Ectodermal cell (in vitro differentiated cells): ENCODE measurements around the gene PCDHGA4.
"Not testable (repeated sequence)": the region's sequence is repeated elsewhere in the genome, so short reads cannot be mapped to it uniquely, and the experiment has no call there.

ENCODE experiments used
- H3K27ac ChIP-seq: 2 replicates; pipeline ENCODE4 v1.7.0; 2013; ENCODE audit warnings: mild to moderate bottlenecking, low read depth, low read length; ENCODE audit not compliant: insufficient read depth, poor library complexity, severe bottlenecking
- H3K27me3 ChIP-seq: 2 replicates; pipeline ENCODE4 v1.7.0; 2013; ENCODE audit warnings: mild to moderate bottlenecking, low read length; ENCODE audit not compliant: insufficient read depth, control insufficient read depth, poor library complexity, severe bottlenecking
- H3K36me3 ChIP-seq: one replicate; pipeline ENCODE4 v1.7.0; 2013; ENCODE audit warnings: low read length; ENCODE audit not compliant: control insufficient read depth, insufficient read depth
- H3K4me1 ChIP-seq: one replicate; pipeline ENCODE4 v1.7.0; 2013; ENCODE audit warnings: low read length; ENCODE audit not compliant: control insufficient read depth, insufficient read depth
- H3K4me3 ChIP-seq: 2 replicates; pipeline ENCODE4 v1.7.0; 2013; ENCODE audit warnings: low read depth, low read length, control low read depth; ENCODE audit not compliant: insufficient read depth
- H3K9me3 ChIP-seq: 2 replicates; pipeline ENCODE4 v1.7.0; 2013; ENCODE audit warnings: mild to moderate bottlenecking, low read length, moderate library complexity; ENCODE audit not compliant: control insufficient read depth
- WGBS, 2 experiments: methylation state at CpG; one replicate each; pipeline ENCODE4 v1.1.7; 2013; ENCODE audit warnings: missing lambda C conversion rate in 2 of 2; 5-methylcytosine and 5-hydroxymethylcytosine counted together

PCDHGA4 gene

DNA sequence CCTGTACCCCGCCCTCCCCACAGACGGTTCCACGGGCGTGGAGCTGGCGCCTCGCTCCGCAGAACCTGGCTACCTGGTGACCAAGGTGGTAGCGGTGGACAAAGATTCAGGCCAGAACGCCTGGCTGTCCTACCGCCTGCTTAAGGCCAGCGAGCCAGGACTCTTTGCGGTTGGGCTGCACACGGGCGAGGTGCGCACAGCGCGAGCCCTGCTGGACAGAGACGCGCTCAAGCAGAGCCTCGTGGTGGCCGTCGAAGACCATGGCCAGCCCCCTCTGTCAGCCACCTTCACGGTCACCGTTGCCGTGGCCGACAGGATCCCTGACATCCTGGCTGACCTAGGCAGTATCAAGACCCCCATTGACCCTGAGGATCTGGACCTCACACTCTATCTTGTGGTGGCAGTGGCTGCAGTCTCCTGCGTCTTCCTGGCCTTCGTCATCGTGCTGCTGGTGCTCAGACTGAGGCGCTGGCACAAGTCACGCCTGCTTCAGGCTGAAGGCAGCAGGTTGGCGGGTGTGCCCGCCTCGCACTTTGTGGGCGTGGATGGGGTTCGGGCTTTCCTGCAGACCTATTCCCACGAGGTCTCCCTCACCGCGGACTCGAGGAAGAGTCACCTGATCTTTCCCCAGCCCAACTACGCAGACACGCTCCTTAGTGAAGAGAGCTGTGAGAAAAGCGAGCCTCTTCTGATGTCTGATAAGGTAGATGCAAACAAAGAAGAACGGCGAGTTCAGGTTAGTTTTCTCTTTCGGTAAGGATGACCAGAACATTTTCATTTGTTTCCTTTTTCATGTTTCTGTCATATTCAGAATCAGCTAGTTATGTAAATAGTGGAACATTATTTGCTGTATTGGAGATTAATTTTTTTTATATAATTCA is 11.4 kb downstream of the PCDHGA4 start:
- 95% methylated on average over 46 of the region's 46 CpGs for WGBS, 2 experiments
- no peak overlapping the region for H3K27ac ChIP-seq
- H3K27me3 ChIP-seq = no peaks in the 10 kb centered on the region
- peaks cover 2% of the 10 kb centered on the region for H3K9me3 ChIP-seq
- H3K36me3 ChIP-seq = peaks cover 4% of the 10 kb centered on the region
- no peaks in the 10 kb centered on the region for H3K4me1 ChIP-seq
- no peak overlapping the region for H3K4me3 ChIP-seq

DNA sequence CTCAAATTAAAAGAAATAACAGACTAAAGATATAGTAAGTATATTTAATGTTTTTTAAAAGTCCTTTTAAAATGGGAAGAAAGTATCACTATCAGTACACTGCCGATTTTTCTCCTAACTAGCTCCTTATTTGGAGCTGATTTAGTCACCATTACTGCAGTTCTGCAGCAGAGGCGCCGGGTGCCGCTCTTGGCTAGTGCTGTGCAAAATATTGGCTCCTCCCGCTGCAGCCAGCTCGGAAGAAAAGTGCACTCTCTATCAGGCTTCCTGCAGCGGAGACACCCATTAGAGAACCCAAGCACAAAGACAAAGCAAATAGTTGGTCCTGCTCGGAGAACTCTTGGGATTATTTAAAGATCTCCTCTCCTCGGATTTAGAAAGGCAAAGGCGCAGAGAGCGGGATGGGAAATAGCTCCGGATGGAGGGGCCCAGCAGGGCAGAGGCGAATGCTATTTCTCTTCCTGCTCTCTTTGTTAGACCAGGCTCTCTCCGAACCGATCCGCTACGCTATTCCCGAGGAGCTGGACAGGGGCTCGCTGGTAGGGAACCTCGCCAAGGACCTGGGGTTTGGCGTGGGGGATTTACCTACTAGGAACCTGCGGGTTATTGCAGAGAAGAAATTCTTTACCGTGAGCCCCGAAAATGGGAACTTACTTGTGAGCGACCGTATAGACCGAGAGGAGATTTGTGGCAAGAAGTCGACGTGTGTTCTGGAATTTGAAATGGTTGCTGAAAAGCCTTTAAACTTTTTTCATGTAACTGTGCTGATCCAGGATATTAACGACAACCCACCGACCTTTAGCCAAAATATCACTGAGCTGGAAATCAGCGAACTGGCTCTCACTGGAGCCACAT is 15.4 kb downstream of the PCDHGA4 start, which contains the start of gene PCDHGB3:
TSS of gene PCDHGB3 (plus strand) at position 249 of the 855 bp plus-strand sequence. CDS start at position 402, 153 bp downstream.
- Histone ChIP-seq H3K27me3 (no peaks in the 10 kb centered on the region), H3K9me3 (peaks cover 10% of the 10 kb centered on the region), H3K27ac (no peak within 1 kb of the TSS), H3K36me3 (no peaks in the 10 kb centered on the region), H3K4me3 (no peak within 1 kb of the TSS), H3K4me1 (no peaks in the 10 kb centered on the region)
- WGBS, 2 experiments = 94 to 95% methylated on average over 32 of the region's 32 CpGs

DNA sequence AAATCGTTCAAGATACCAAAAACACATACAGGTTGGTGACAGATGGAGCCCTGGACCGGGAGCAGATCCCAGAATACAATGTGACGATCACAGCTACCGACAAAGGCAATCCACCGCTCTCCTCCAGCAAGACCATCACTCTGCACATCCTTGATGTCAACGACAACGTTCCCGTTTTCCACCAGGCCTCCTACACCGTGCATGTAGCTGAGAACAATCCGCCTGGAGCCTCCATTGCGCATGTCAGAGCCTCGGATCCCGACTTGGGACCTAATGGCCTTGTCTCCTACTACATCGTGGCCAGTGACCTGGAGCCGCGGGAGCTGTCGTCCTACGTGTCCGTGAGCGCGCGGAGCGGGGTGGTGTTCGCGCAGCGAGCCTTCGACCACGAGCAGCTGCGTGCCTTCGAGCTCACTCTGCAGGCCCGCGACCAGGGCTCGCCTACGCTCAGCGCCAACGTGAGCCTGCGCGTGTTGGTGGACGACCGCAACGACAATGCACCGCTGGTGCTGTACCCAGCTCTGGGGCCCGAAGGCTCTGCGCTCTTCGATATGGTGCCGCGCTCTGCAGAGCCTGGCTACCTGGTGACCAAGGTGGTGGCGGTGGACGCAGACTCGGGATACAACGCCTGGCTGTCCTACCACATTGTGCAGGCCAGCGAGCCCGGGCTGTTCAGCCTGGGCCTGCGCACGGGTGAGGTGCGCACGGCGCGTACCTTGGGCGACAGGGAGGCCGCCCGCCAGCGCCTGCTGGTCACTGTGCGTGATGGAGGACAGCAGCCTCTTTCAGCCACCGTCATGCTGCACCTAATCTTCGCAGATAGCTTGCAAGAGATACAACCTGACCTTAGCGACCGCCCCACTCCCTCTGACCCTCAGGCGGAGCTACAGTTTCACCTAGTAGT is 17.0 kb downstream of the PCDHGA4 start:
- H3K4me3 ChIP-seq = no peak overlapping the region
- H3K27ac ChIP-seq = no peak overlapping the region
- 95 to 96% methylated on average over 69 of the region's 69 CpGs for WGBS, 2 experiments
- H3K36me3 ChIP-seq = no peaks in the 10 kb centered on the region
- peaks cover 10% of the 10 kb centered on the region for H3K9me3 ChIP-seq
- H3K4me1 ChIP-seq = no peaks in the 10 kb centered on the region
- no peaks in the 10 kb centered on the region for H3K27me3 ChIP-seq

DNA sequence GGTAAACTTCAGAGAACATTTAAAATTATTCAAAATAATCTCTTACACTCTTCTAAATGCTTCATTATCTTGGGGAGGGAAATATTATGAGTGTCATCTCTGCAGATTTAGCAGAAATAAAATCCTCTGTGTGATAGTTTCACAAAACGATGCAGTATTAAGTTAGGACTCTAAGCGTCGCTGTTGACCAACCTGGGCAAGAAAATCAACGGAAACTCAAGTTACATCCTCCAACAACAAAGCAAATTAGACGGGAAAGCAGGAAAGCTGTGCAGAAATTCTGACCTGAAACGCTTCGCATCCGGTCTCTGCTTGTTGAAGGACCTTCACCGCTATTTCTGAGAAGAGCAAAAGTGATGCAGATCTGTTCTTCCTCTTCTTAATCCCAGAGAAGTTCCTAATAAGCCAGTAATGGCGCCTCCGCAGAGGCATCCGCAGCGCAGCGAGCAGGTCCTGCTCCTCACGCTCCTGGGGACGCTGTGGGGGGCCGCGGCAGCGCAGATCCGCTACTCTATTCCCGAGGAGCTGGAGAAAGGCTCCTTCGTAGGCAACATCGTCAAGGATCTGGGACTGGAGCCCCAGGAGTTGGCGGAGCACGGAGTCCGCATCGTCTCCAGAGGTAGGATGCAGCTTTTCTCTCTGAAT is 19.0 kb downstream of the PCDHGA4 start, which contains the start of gene PCDHGA6:
TSS of gene PCDHGA6 (plus strand) at position 219 of the 645 bp plus-strand sequence. CDS start at position 412, 193 bp downstream.
- 94% methylated on average over 27 of the region's 27 CpGs for WGBS, 2 experiments

DNA sequence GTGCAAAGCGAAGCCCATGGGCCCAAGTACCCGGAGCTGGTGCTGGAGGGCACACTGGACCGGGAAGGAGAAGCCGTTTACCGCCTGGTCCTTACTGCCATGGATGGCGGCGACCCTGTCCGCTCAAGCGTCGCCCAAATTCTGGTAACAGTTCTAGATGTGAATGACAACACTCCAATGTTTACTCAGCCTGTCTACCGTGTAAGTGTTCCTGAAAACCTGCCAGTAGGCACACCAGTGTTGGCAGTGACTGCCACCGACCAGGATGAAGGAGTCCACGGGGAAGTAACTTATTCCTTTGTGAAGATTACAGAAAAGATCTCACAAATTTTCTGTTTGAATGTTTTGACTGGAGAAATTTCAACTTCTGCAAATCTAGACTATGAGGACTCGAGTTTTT is 19.8 kb downstream of the PCDHGA4 start:
- H3K4me3 ChIP-seq = no peak overlapping the region
- H3K27me3 ChIP-seq = no peaks in the 10 kb centered on the region
- H3K9me3 ChIP-seq = peaks cover 10% of the 10 kb centered on the region
- H3K27ac ChIP-seq = no peak overlapping the region
- WGBS, 2 experiments = 94 to 96% methylated on average over 14 of the region's 14 CpGs
- H3K36me3 ChIP-seq = no peaks in the 10 kb centered on the region
- H3K4me1 ChIP-seq = no peaks in the 10 kb centered on the region

More for the DNA sequence above, 19.0 kb downstream of the PCDHGA4 start, which contains the start of gene PCDHGA6:
- H3K4me1 ChIP-seq = no peaks in the 10 kb centered on the region
- peaks cover 10% of the 10 kb centered on the region for H3K9me3 ChIP-seq
- H3K36me3 ChIP-seq = no peaks in the 10 kb centered on the region
- H3K27me3 ChIP-seq = no peaks in the 10 kb centered on the region
- H3K27ac ChIP-seq = no peak within 1 kb of the TSS
- H3K4me3 ChIP-seq = no peak within 1 kb of the TSS

DNA sequence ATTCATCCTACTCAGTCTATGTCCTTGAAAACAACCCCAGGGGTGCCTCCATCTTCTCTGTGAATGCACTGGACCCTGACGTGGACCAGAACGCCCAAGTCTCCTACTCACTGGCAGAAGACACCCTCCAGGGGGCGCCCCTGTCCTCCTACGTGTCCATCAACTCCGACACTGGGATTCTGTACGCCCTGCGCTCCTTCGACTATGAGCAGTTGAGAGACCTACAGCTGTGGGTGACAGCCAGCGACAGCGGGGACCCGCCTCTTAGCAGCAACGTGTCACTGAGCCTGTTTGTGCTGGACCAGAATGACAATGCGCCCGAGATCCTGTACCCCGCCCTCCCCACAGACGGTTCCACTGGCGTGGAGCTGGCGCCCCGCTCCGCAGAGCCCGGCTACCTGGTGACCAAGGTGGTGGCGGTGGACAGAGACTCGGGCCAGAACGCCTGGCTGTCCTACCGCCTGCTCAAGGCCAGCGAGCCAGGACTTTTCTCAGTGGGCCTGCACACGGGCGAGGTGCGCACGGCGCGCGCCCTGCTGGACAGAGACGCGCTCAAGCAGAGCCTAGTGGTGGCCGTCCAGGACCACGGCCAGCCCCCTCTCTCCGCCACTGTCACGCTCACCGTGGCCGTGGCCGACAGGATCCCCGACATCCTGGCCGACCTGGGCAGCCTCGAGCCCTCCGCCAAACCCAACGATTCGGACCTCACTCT is 20.8 kb downstream of the PCDHGA4 start:
- H3K4me1 ChIP-seq, H3K36me3 ChIP-seq, H3K9me3 ChIP-seq, H3K4me3 ChIP-seq, H3K27ac ChIP-seq, H3K27me3 ChIP-seq: not testable (repeated sequence)
- WGBS, 2 experiments = 94 to 96% methylated on average over 36 of the region's 48 CpGs

DNA sequence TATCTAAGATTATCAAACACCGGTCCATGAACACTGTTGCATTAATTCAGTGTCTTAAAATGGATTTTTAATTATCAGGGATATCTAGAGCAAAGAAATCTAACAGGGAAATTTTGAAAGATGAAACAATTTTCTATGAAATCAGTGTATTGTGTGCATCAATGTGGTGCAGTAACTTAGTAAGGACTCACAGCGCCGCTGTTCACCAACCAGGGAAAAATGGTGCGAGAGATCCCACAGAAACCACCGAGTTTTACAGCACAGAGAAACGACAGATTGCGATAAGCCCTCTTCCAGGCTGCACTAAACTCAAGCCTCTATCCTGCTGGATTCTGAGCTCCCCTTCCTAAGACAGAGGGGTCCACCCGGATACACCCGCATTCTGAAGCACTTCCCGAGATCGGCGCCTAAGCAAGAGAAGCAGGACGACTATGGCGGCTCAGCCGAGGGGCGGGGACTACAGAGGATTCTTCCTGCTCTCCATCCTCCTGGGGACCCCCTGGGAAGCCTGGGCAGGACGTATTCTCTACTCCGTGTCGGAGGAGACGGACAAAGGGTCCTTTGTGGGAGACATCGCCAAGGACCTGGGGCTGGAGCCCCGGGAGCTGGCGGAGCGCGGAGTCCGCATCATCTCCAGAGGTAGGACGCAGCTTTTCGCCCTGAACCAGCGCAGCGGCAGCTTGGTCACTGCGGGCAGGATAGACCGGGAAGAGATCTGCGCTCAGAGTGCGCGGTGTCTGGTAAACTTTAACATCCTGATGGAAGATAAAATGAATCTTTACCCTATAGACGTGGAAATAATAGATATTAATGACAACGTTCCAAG is 27.9 kb downstream of the PCDHGA4 start, which contains the start of gene PCDHGA7:
TSS of gene PCDHGA7 (plus strand) at position 274 of the 826 bp plus-strand sequence. CDS start at position 432, 158 bp downstream.
- 94 to 95% methylated on average over 37 of the region's 37 CpGs for WGBS, 2 experiments
- Histone ChIP-seq H3K27ac (no peak within 1 kb of the TSS), H3K4me3 (no peak within 1 kb of the TSS)

DNA sequence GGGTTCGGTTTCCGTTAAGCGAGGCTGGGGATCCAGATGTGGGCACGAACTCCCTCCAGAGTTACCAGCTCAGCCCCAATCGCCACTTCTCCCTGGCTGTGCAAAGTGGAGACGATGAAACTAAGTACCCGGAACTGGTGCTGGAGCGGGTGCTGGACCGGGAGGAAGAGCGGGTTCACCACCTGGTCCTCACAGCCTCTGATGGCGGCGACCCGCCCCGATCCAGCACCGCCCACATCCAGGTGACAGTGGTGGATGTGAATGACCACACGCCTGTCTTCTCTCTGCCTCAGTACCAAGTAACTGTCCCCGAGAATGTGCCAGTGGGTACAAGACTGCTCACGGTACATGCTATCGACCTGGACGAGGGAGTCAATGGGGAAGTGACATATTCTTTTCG is 28.5 kb downstream of the PCDHGA4 start:
- no peak overlapping the region for H3K27ac ChIP-seq
- no peak overlapping the region for H3K4me3 ChIP-seq
- no peaks in the 10 kb centered on the region for H3K4me1 ChIP-seq
- 94 to 96% methylated on average over 21 of the region's 21 CpGs for WGBS, 2 experiments
- no peaks in the 10 kb centered on the region for H3K36me3 ChIP-seq
- peaks cover 3% of the 10 kb centered on the region for H3K9me3 ChIP-seq
- H3K27me3 ChIP-seq = no peaks in the 10 kb centered on the region

More for the DNA sequence above, 27.9 kb downstream of the PCDHGA4 start, which contains the start of gene PCDHGA7:
- no peaks in the 10 kb centered on the region for H3K27me3 ChIP-seq
- no peaks in the 10 kb centered on the region for H3K4me1 ChIP-seq
- peaks cover 2% of the 10 kb centered on the region for H3K9me3 ChIP-seq
- H3K36me3 ChIP-seq = no peaks in the 10 kb centered on the region
